H1 (cell line): ENCODE measurements around the gene CSTF2T. TPM values are rescaled to one million over a fixed set of nuclear protein-coding genes. Genes with fewer than 3 reads are reported as not detected.

Experiments
- CTCF ChIA-PET: fragments of 300-600 bp; sonication (Branson Sonifier 250); formaldehyde crosslinking; loops from one replicate; lab custom pipeline; 2021; ENCODE audit not compliant: partially characterized antibody; lab: Charles Lee
- POLR2A ChIA-PET: fragments of 300-600 bp; sonication (Branson Sonifier 250); formaldehyde crosslinking; loops from one replicate; lab custom pipeline; 2021; ENCODE audit warnings: inconsistent platforms; ENCODE audit not compliant: partially characterized antibody; lab: Charles Lee
- DNase-seq, 2 experiments: peaks; one replicate each; pipeline versions ENCODE4 v3.0.0 to v3.0.0-alpha.2; 2010 to 2022; ENCODE audit warnings: low spot score in 2 of 2, low read depth in 1 of 2, mixed read lengths in 1 of 2
- FAIRE-seq: peaks from 2 replicates; lab custom pipeline; 2011; peaks lifted over from hg19 to GRCh38; lab: Jason Lieb, UNC
- H2AFZ ChIP-seq: 2 replicates; pipeline ENCODE4 v1.8.1; 2012; ENCODE audit warnings: low read length, inconsistent platforms
- H2AK5ac ChIP-seq: 2 replicates; pipeline ENCODE4 v1.6.1; 2013; ENCODE audit warnings: low read depth, low read length
- H2BK120ac ChIP-seq: replicated peaks from 2 replicates; pipeline ENCODE3; 2013; ENCODE audit warnings: low read depth, low read length, inconsistent platforms
- H2BK12ac ChIP-seq: 2 replicates; pipeline ENCODE4 v1.6.1; 2013; ENCODE audit warnings: low read depth, low read length
- H2BK15ac ChIP-seq: 2 replicates; pipeline ENCODE4 v1.6.1; 2013; ENCODE audit warnings: low read length
- H2BK20ac ChIP-seq: 2 replicates; pipeline ENCODE4 v1.6.1; 2013; ENCODE audit warnings: low read length
- H2BK5ac ChIP-seq: 2 replicates; pipeline ENCODE4 v1.6.1; 2013; ENCODE audit warnings: low read depth, low read length
- H3K14ac ChIP-seq: 2 replicates; pipeline ENCODE4 v1.6.1; 2013; ENCODE audit warnings: inconsistent platforms; ENCODE audit not compliant: insufficient read length
- H3K18ac ChIP-seq: 2 replicates; pipeline ENCODE4 v1.6.1; 2013; ENCODE audit warnings: low read length; ENCODE audit errors: extremely low read depth
- H3K23ac ChIP-seq: 2 replicates; pipeline ENCODE4 v1.6.1; 2013; ENCODE audit warnings: inconsistent platforms; ENCODE audit not compliant: insufficient read length
- H3K23me2 ChIP-seq: 2 replicates; pipeline ENCODE4 v1.6.1; 2013; ENCODE audit warnings: low read depth, low read length
- H3K27ac ChIP-seq: 2 replicates; pipeline ENCODE4 v1.6.1; 2011; ENCODE audit warnings: low read depth, low read length, inconsistent platforms
- H3K27me3 ChIP-seq, 4 experiments: replicated peaks in 1 of 4; 1 replicate in 1 of 4; 2 replicates in 3 of 4; pipeline versions ENCODE4 v1.6.1 to v1.8.1; 2011 to 2013; ENCODE audit warnings: low read length in 3 of 4, mild to moderate bottlenecking in 3 of 4, inconsistent platforms in 2 of 4, mixed read lengths in 2 of 4, moderate library complexity in 1 of 4; ENCODE audit not compliant: control insufficient read depth in 3 of 4, insufficient read depth in 3 of 4; ENCODE audit errors: extremely low read depth in 1 of 4
- H3K36me3 ChIP-seq, 4 experiments: 2 replicates each; pipeline versions ENCODE4 v1.6.1 to v1.8.1; 2011 to 2013; ENCODE audit warnings: mild to moderate bottlenecking in 4 of 4, low read length in 3 of 4, moderate library complexity in 2 of 4, control low read depth in 1 of 4, inconsistent platforms in 1 of 4; ENCODE audit not compliant: insufficient read depth in 4 of 4, control insufficient read depth in 2 of 4
- H3K4ac ChIP-seq: replicated peaks from 2 replicates; pipeline ENCODE3; 2013; ENCODE audit warnings: low read length, low read depth, mixed read lengths, inconsistent platforms; ENCODE audit not compliant: insufficient read length
- H3K4me1 ChIP-seq, 4 experiments: replicated peaks in 1 of 4; 1 replicate in 1 of 4; 2 replicates in 3 of 4; pipeline versions ENCODE4 v1.6.1 to v1.8.1; 2011 to 2013; ENCODE audit warnings: low read length in 3 of 4, inconsistent platforms in 2 of 4, mixed read lengths in 1 of 4; ENCODE audit not compliant: insufficient read depth in 4 of 4, control insufficient read depth in 3 of 4
- H3K4me2 ChIP-seq, 2 experiments: 2 replicates each; pipeline versions ENCODE4 v1.6.1 to v1.8.1; 2011 to 2013; ENCODE audit warnings: low read depth in 2 of 2, low read length in 2 of 2, control low read depth in 1 of 2, inconsistent platforms in 1 of 2, mild to moderate bottlenecking in 1 of 2; ENCODE audit not compliant: insufficient read depth in 1 of 2
- H3K4me3 ChIP-seq, 4 experiments: fragments of 200-600, 300-600 bp in 1 of 4; sonication (generic), shearing (Covaris generic), sonication (Bioruptor Twin) in 1 of 4; 2 replicates each; pipeline versions ENCODE4 v1.5.1 to v1.8.1; 2011 to 2016; ENCODE audit warnings: low read length in 4 of 4, low read depth in 3 of 4, control low read depth in 2 of 4, inconsistent platforms in 2 of 4, mild to moderate bottlenecking in 2 of 4, mixed read lengths in 1 of 4, moderate library complexity in 1 of 4; ENCODE audit not compliant: insufficient read depth in 2 of 4; ENCODE audit errors: extremely low read depth in 1 of 4
- H3K56ac ChIP-seq: replicated peaks from 2 replicates; pipeline ENCODE3; 2013; ENCODE audit warnings: low read depth, mild to moderate bottlenecking, mixed read lengths, low read length, inconsistent platforms; ENCODE audit not compliant: insufficient read length
- H3K79me1 ChIP-seq: 2 replicates; pipeline ENCODE4 v1.6.1; 2013; ENCODE audit warnings: low read depth, low read length, control low read depth
- H3K79me2 ChIP-seq, 2 experiments: 2 replicates each; pipeline versions ENCODE4 v1.6.1 to v1.8.1; 2012 to 2013; ENCODE audit warnings: low read length in 2 of 2, mild to moderate bottlenecking in 2 of 2, inconsistent platforms in 1 of 2; ENCODE audit not compliant: insufficient read depth in 2 of 2, control insufficient read depth in 1 of 2
- H3K9ac ChIP-seq, 4 experiments: replicated peaks in 1 of 4; 1 replicate in 1 of 4; 2 replicates in 3 of 4; pipeline versions ENCODE4 v1.6.1 to v1.8.1; 2011 to 2013; ENCODE audit warnings: low read depth in 3 of 4, low read length in 3 of 4, control low read depth in 2 of 4, mild to moderate bottlenecking in 2 of 4, moderate library complexity in 2 of 4, inconsistent platforms in 1 of 4; ENCODE audit errors: extremely low read depth in 1 of 4
- H3K9me3 ChIP-seq, 2 experiments: 2 replicates each; pipeline versions ENCODE4 v1.6.1 to v1.8.1; 2012 to 2013; ENCODE audit warnings: mild to moderate bottlenecking in 2 of 2, moderate library complexity in 2 of 2, control low read depth in 1 of 2, inconsistent platforms in 1 of 2, low read depth in 1 of 2, low read length in 1 of 2, mixed read lengths in 1 of 2; ENCODE audit not compliant: insufficient read depth in 2 of 2
- H4K20me1 ChIP-seq, 2 experiments: replicated peaks in 1 of 2; 2 replicates each; pipeline versions ENCODE3 to v1.8.1; 2011 to 2013; ENCODE audit warnings: inconsistent platforms in 2 of 2, low read length in 2 of 2, mild to moderate bottlenecking in 1 of 2; ENCODE audit not compliant: insufficient read depth in 2 of 2, control insufficient read depth in 1 of 2
- H4K5ac ChIP-seq: 2 replicates; pipeline ENCODE4 v1.6.1; 2013; ENCODE audit warnings: low read length, low read depth, mixed read lengths, inconsistent platforms; ENCODE audit not compliant: insufficient read length
- H4K8ac ChIP-seq: 2 replicates; pipeline ENCODE4 v1.8.0; 2013; ENCODE audit warnings: mild to moderate bottlenecking, moderate library complexity, low read length, inconsistent platforms; ENCODE audit not compliant: insufficient read depth; ENCODE audit errors: extremely low read depth
- H4K91ac ChIP-seq: replicated peaks from 2 replicates; pipeline ENCODE3; 2013; ENCODE audit warnings: low read length, mixed read lengths, inconsistent platforms; ENCODE audit not compliant: insufficient read length
- CTCF ChIP-seq, 3 experiments: IDR thresholded peaks; 1 replicate in 2 of 3; 2 replicates in 1 of 3; pipeline versions ENCODE4 v1.5.1 to v1.6.1; 2011; ENCODE audit warnings: low read length in 3 of 3, mild to moderate bottlenecking in 3 of 3, inconsistent platforms in 2 of 3, low read depth in 1 of 3, moderate library complexity in 1 of 3; ENCODE audit not compliant: insufficient read depth in 1 of 3; ENCODE audit errors: control extremely low read depth in 1 of 3
- EGR1 ChIP-seq: IDR thresholded peaks from 2 replicates; pipeline ENCODE4 v1.6.1; 2011; ENCODE audit warnings: low read depth, low read length, borderline replicate concordance
- FOSL1 ChIP-seq: IDR thresholded peaks from 2 replicates; pipeline ENCODE4 v1.6.1; 2011; ENCODE audit warnings: mild to moderate bottlenecking, low read depth, low read length, moderate library complexity; ENCODE audit not compliant: insufficient read depth
- JUND ChIP-seq: IDR thresholded peaks from 2 replicates; pipeline ENCODE4 v1.6.1; 2011; ENCODE audit warnings: mild to moderate bottlenecking, improper control_type of control experiment, low read length
- KDM5A ChIP-seq: fragments of 200-600 bp; IDR thresholded peaks from 2 replicates; pipeline ENCODE4 v1.7.1; 2012; ENCODE audit warnings: mild to moderate bottlenecking, low read length, inconsistent platforms, mixed read lengths
- RBBP5 ChIP-seq: IDR thresholded peaks from 2 replicates; pipeline ENCODE4 v1.7.1; 2012; ENCODE audit warnings: low read depth, mild to moderate bottlenecking, inconsistent platforms, low read length, moderate library complexity, borderline replicate concordance
- TBP ChIP-seq: IDR thresholded peaks from 2 replicates; pipeline ENCODE4 v1.6.1; 2011; ENCODE audit warnings: low read depth, low read length, improper control_type of control experiment
- WGBS, 2 experiments: shearing (Covaris generic) in 1 of 2; methylation state at CpG; one replicate each; pipeline versions ENCODE4 v1.1.6 to v1.1.7; 2013 to 2015; ENCODE audit warnings: low lambda C conversion rate in 2 of 2, mixed read lengths in 2 of 2, inconsistent platforms in 1 of 2, low coverage in 1 of 2, missing lambda C conversion rate in 1 of 2; ENCODE audit not compliant: insufficient replicate concordance in 2 of 2, insufficient coverage in 1 of 2, insufficient read length in 1 of 2; ENCODE audit errors: extremely low coverage in 1 of 2, missing lambda C conversion rate in 1 of 2; 5-methylcytosine and 5-hydroxymethylcytosine counted together
- polyA plus RNA-seq, 7 experiments: library from polyadenylated mRNA; depleted of rRNA in 3 of 7; stranded (reverse) in 5 of 7; unstranded in 2 of 7; fragments of >200 nt in 5 of 7; fragments of 200-250 nt in 2 of 7; gene quantifications; 1 replicate in 5 of 7; 2 replicates in 1 of 7; 4 replicates in 1 of 7; pipeline versions ENCODE4 v1.2.1 to v1.2.3, GENCODE V29; 2011 to 2013; ENCODE audit warnings: missing spikeins in 2 of 7, mixed read lengths in 2 of 7
- total RNA-seq: library from RNA; stranded (reverse); fragmentation: NEBNext Ultra II Directional; extraction: Animal tissue kit (Norgen Biotek cat#: 25700); gene quantifications from 2 replicates; pipeline ENCODE4 v1.2.1, GENCODE V29; 2021

Gene CSTF2T
- total and polyA plus RNA-seq, 2 of the 8 experiments (the other 6 are each of a cell fraction or from before 2014, with no cell fraction given): 9.4 to 32.4 TPM

GRCh38 chr10:51694086-51694768 lies 5.2 kb downstream of the CSTF2T start:
- ChIA-PET POLR2A (interaction anchor here (0.6 to 1.0 kb wide), 2 partner anchors 11 to 64 kb away, joined by 3 read pairs; no protein-coding TSS in a partner anchor), CTCF (no interaction called here)
- 0 out of 4 replicates have a peak, but pooled peaks cover 0 to 1% of the 10 kb centered on the region in 2 experiments for H3K9me3 ChIP-seq
- H2AK5ac ChIP-seq: no peak overlapping the region
- 91% methylated on average over 5 of the region's 5 CpGs; no CpG with 5 or more reads in 1 of the 2 experiments for WGBS, 2 experiments
- H2AFZ ChIP-seq: no peak overlapping the region
- no peak overlapping the region for H2BK15ac ChIP-seq
- no peak overlapping the region for H4K8ac ChIP-seq
- H4K20me1 ChIP-seq: peaks cover 2 to 4% of the 10 kb centered on the region in 2 experiments
- TF ChIP-seq CTCF (IDR thresholded peaks at IDR 0.05; ENCODE audit: control extremely low read depth in 1 of 3, insufficient read depth in 1 of 3, low read depth in 1 of 3, low read length in 3 of 3): no peak
- TF ChIP-seq RBBP5: no peak
- no peak for TF ChIP-seq JUND
- TF ChIP-seq EGR1: no peak
- TF ChIP-seq FOSL1: no peak
- no peak for TF ChIP-seq KDM5A
- TF ChIP-seq TBP: no peak
- H2BK120ac ChIP-seq: no peak overlapping the region
- H2BK5ac ChIP-seq: no peak overlapping the region
- H3K4me2 ChIP-seq: no peak overlapping the region
- no peak overlapping the region for H3K4me3 ChIP-seq
- no peak overlapping the region for H3K18ac ChIP-seq
- H2BK20ac ChIP-seq: no peak overlapping the region
- no peak overlapping the region for H3K23ac ChIP-seq
- no peak overlapping the region for H4K91ac ChIP-seq
- no peak overlapping the region for H3K9ac ChIP-seq
- no peak for DNase-seq
- H3K56ac ChIP-seq: no peak overlapping the region
- no peak for FAIRE-seq
- H3K4ac ChIP-seq: no peak overlapping the region
- H3K14ac ChIP-seq: no peak overlapping the region
- no peaks in the 10 kb centered on the region for H3K27me3 ChIP-seq
- H3K27ac ChIP-seq: no peak overlapping the region
- H3K79me1 ChIP-seq: peaks cover 10% of the 10 kb centered on the region
- no peak overlapping the region for H4K5ac ChIP-seq
- H3K23me2 ChIP-seq: peaks cover 3% of the 10 kb centered on the region; the same call in 1 of the 2 replicates
- peaks cover 15 to 36% of the 10 kb centered on the region in 2 experiments for H3K79me2 ChIP-seq
- peaks cover 0 to 13% (median 0%) of the 10 kb centered on the region in 4 experiments; a peak in 1 of 8 replicates for H3K36me3 ChIP-seq
- H2BK12ac ChIP-seq: no peak overlapping the region
- H3K4me1 ChIP-seq: peaks cover 0 to 13% (median 6%) of the 10 kb centered on the region in 4 experiments; a peak in 5 of 7 replicates
